SJCRH30 (cell line): ENCODE measurements around the gene CBFB. TPM values are rescaled to one million over a fixed set of nuclear protein-coding genes. Genes with fewer than 3 reads are reported as not detected.

Experiments
- total RNA-seq: library from RNA; depleted of rRNA; stranded (reverse); fragments of >200 nt; shearing (Covaris generic); gene quantifications from 2 replicates; pipeline ENCODE4 v1.2.3, GENCODE V29; 2014; rRNA removed

Gene CBFB
- total RNA-seq, 1 experiment from 2014 or later, result 151 TPM

Other genes starting within 250 kb of the CBFB start
- not detected in 2 replicates for gene TERB1, start 227.6 kb upstream of the CBFB start, total RNA-seq
- 168 and 195 TPM in 2 replicates for gene NAE1, start 198.2 kb upstream of the CBFB start, total RNA-seq
- not detected in 2 replicates for gene CA7, start 184.7 kb upstream of the CBFB start, total RNA-seq
- gene PDP2, start 148.6 kb upstream of the CBFB start, total RNA-seq, result 13.8 and 18.1 TPM in 2 replicates
- gene CDH16, start 110.3 kb upstream of the CBFB start, total RNA-seq, result not detected in 2 replicates
- gene RRAD, start 103.6 kb upstream of the CBFB start, total RNA-seq, result 0.30 and 0.49 TPM in 2 replicates
- 135 and 146 TPM in 2 replicates for gene CIAO2B, start 94.7 kb upstream of the CBFB start, total RNA-seq
- 25.2 and 25.7 TPM in 2 replicates for gene CES2, start 93.6 kb upstream of the CBFB start, total RNA-seq
- 0.08 TPM in 2 replicates for gene CES3, start 67.9 kb upstream of the CBFB start, total RNA-seq
- not detected in 2 replicates for gene CES4A, start 40.6 kb upstream of the CBFB start, total RNA-seq
- gene PHAF1, start 80.8 kb downstream of the CBFB start, total RNA-seq, result 39.5 and 45.2 TPM in 2 replicates
- 13.1 and 14.6 TPM in 2 replicates for gene B3GNT9, start 121.8 kb downstream of the CBFB start, total RNA-seq
- 4.8 and 6.1 TPM in 2 replicates for gene TRADD, start 130.8 kb downstream of the CBFB start, total RNA-seq
- gene FBXL8, start 130.8 kb downstream of the CBFB start, total RNA-seq, result 4.0 and 5.7 TPM in 2 replicates
- gene HSF4, start 135.6 kb downstream of the CBFB start, total RNA-seq, result 2.8 and 4.9 TPM in 2 replicates
- gene NOL3, start 141.4 kb downstream of the CBFB start, total RNA-seq, result 13.3 and 14.1 TPM in 2 replicates
- 20.5 and 23.8 TPM in 2 replicates for gene MATCAP1, start 154.8 kb downstream of the CBFB start, total RNA-seq
- 1.5 and 2.0 TPM in 2 replicates for gene EXOC3L1, start 161.0 kb downstream of the CBFB start, total RNA-seq
- gene E2F4, start 163.0 kb downstream of the CBFB start, total RNA-seq, result 134 and 141 TPM in 2 replicates
- 0.84 and 1.8 TPM in 2 replicates for gene ELMO3, start 170.0 kb downstream of the CBFB start, total RNA-seq
- 32.1 and 33.0 TPM in 2 replicates for gene TMEM208, start 198.0 kb downstream of the CBFB start, total RNA-seq
- gene FHOD1, start 218.3 kb downstream of the CBFB start, total RNA-seq, result 20.7 and 23.2 TPM in 2 replicates
- 1.4 and 1.7 TPM in 2 replicates for gene SLC9A5, start 219.8 kb downstream of the CBFB start, total RNA-seq